HG03439 (cell line): Measurements from ENCODE around the gene TEPSIN.

Experiments
- ATAC-seq: cut with Tn5 transposase; IDR thresholded peaks from one replicate; pipeline ENCODE4 v1.9.1; 2021; ENCODE audit warnings: mild to moderate bottlenecking, moderate library complexity; ENCODE audit not compliant: unreplicated experiment

Gene TEPSIN

DNA sequence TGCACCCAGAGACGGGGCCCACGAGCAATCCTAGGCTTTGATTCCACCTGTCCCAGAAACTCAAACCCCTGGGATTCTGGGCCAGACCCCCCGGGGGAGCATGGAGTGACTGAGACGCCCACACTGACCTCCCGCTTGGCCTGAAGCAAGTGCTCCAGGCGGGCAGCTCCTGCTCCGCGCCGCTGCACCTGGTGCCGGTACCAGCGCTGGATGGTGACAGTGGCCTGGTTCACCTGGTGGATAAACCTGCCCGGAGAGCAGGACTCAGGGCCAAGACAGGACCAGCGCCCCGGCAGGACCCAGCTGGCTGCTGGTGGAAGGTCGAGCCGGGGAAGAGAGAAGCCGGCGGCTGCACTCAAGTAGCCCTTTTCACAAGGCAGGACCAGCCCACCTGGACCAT lies 38.7 kb downstream of the TEPSIN start:
- no peak for ATAC-seq

DNA sequence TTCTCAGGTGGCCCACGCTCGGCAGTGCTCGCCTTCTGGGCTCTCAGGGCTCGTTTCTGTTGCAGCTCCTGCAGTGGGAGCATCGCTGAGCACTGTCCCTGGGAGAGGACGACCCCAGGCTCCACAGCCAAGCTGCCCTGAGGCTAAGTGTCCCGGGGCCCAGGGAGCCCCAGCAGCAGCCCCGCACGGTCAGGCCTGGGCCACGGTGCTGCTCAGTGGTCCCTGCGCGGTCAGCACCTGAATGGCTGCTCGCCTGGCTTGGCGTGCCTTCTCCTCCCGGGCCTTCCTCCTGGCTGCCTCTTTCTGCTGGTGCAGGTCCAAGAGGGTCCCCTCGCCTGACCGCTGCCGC lies 39.4 kb downstream of the TEPSIN start:
- ATAC-seq: no peak

DNA sequence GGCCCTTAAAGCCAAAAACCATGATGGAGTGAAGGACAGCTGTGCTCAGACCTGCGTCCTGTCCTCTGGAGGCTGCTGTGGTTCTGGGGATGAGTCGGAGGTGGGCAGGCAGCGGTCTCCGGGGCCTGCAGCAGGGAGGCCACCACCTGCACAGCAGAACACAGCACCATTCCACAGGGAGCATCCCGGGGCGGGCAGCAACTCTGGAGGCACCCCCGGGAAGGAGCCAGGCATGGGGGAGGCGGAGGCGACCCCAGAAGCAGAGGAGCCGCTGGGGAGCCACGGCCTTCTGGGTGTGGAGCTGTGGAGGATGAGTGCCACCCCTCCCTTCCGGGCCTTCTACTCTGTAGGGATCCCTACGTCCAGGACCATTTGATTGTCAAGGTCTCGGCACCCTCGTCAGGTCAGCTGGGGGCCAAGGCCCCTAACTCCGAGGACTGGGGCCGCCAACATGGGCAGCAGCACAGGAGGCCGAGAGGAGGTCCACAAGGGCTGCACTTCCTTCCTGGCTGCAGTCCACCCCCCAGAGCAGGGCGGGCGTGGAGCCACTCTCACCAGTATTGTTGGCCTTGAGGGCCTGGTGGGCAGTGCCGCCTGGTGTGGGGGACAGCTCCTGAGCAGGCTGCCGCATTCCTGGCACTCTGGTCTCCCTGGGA lies 39.9 kb downstream of the TEPSIN start:
- no peak for ATAC-seq

DNA sequence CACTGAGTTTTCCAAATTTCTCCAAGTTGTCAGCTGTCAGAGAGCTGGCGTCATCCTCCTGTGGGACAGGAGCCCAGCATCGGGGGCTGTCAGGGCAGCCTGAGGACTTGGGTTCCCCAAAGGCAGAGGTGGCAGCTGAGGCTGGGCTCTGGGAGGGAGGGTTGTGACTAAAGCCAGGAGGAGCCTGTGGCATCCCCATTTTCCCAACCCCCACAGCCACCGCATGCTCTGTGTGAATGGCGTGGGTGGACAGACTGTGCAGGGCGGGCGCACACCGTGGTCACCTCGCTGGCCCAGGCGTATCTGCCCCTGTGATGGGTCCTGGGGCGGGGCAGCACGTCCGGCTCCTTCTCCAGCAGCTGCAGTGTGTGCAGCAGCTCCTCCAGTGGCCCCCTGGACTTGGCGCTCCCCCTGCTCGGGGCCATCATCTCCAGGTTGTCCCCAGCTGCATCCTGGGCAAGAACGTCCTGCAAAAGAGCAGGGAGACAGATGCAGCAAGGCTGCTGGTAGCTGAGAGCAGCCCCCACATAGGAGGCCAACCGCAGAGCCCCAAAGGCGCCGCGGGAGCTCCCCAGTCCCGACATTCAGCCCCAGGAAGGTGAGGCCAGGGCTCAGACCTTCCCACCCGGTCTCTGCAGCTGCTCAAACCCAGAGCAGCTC lies 40.9 kb downstream of the TEPSIN start:
- ATAC-seq: no peak

DNA sequence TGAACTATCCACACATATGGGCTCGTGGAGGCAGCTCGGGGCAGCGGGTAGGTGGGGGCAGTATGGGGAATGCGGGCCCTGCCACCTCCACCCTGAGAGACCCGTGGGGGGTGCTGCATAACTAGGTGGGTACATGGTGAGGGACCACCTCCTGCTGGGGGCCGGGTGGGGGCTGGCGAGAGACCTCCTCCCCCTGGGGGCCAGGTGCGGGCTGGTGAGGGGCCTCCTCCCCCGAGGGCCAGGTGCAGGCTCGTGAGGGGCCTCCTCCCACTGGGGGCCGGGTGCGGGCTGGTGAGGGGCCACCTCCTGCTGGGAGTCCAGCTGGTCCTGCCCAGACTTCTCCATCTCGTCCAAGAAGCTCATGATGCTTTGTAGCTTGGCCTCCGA lies 41.5 kb downstream of the TEPSIN start:
- ATAC-seq: no peak

DNA sequence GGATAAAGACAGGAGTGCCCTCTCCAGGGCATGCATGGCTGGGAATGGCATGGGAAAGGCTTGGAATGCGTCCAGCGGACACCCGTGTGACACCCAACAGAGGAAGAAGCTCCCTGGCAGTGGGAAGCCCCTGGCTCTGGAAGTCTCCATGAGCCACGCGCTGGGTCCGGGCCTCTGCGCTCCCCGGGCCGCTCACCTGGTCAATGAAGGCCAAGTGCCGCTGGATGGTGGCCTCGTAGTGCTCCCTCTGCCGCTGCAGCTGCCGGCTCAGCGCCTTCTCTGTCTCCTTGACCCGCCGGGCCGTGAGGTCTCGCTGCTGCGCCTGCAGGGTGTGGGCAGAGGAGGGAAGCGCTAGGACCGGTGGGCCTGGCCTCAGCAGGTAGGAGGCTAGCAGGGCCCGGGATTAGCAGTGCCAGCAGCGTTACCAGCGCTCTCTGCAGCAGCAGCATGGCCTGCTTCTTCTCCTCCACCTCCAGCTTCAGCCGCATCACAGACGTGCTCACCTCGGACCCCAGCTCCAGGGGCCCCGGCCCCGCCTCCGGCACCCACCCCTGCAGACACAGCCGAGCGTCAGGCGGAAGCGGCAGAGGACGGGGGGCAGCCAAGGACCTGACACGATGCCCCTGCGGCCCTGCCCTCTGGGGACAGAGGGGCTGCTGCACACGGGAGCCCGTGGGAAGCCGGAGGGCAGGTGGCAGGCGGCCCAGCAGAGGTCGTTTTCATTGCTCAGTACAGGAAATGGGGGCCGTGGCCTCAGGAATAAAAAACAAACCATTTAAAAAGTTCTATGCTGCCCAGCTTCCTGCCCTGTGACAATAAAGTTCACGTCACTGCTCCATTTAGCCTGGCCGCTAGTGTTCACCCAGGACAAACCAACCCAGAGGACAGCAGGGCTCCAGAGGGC lies 42.1 kb downstream of the TEPSIN start:
- no peak for ATAC-seq

DNA sequence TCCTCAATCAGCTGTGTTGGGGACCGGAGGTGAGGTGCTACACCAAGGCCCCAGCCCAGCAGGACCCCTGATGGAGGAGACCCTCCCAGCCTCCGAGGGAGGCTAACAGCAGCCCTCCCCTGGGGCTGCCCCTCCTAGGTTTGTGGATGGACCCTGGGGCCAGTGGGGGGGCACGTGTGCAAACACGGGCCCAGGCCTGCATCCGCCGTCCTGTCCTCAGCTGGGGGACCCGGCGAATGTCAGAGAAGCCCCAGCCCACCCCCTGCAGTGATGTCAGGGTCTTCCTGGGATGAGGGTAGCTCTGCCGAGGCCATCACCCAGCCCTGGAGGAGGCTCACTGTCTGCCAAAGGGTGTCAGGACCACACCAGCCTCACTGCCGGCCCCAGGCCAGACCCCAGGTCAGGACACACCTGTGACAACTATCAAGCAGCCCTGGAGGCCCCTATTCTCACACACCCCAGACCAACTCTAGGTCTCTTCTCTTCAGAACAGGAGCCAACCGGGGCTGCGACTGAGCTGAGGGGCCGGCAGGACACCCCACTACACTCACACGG lies 42.8 kb downstream of the TEPSIN start:
- no peak for ATAC-seq

DNA sequence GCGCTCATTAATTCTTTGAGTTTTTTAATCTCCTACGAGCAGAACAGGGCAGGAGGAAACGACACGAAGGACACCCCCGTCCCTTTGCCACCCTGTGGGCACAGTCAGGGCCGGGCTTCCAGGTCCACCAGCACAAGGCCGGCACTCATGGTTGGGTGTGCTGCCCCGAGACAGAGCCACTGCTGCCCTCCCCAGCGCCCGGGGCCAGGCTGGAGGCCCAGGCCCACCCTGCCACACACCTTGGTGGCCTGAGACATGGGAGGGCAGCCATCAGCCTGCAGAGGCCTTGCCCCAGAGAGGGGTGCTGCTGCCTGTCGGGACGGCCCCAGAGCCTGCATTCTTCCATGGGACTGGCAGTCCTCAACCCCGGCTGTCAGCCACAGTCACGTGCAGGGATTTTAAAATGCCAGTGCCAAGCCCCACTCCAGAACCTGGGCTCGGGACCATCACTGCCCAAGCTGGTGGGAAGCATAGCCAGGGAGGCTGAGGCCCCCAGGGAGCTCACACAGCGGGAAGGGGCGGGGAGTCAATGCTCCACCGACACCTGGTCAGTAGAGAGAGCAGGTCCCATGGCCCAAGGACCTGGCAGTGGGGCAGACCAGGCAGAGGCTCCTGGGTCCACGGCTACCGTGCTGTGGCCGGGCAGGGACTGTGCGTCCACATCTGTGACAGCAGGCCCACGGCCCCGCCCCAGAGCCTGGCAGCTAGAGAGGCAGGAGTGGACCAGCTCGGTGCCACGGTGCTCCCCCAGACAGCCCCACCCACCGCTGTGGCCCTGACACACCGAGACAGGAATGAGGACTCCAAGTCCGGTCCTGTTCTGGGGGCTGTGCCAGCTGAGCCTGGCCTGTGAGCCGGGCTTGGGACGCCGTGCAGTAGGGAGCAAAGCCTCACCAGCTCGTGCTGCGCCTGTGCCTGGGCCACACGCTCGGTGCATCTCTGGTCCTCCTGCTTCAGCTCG lies 43.6 kb downstream of the TEPSIN start:
- ATAC-seq: no peak

DNA sequence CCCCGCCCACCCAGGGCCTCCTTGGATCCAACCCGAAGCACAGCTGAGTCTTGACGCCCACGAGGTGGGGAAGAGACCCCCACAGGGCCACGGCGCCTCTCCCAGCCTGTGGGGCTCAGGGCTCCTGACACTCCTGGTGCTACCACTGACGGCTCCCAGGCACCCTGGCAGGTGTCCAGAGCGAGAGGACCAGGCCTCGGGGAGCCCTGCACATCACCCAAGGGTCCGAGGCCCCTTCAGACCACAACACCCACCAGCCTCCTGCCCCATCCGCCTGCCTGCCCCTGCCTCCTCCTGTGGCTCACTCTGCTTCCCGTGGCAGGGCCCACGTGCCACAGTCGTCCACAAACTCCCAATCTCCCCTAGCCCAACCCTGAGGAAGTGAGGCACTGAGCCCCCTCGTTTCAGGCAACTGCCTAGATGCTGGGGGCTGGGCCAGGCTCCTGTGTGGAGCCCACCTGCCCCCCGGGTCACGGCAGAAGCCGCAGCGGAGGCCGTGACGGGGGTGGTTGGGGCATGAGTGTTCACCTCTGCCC lies 44.6 kb downstream of the TEPSIN start:
- no peak for ATAC-seq

DNA sequence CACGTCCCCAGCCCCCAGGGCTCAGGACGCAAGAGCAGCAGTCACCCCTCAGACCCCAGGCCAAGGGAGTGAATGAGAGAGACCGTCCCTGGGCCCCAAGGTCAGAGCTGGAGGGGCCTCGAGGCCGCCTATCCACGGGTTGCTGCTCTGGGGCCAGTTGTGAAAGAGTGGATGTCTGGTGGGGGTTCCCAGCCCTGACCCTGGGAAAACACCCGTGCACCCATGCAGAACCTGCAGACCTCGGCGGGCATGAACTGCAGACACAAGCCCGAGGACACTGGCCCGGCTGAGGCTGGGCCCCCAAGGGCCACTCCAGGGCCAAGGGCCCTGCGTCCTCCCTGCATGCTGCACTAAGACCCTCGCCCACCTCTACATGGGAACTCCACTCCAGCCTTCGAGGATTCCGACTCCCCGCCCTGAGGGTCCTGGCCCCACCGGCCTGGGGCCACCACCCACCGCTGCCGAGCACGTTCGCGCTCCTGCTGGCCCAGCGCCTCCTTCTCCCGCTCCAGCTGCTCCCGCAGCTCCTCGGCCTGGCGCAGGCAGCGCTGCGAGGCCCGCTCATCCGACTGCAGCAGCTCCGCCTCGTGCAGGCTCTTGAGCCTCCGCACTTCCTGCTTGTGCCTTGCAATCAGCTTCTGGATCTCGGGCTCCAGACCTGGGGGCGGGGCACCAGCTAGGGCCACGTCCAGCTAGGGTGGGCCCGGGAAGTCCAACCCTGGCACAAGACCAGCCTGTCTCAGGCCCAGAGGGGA lies 45.2 kb downstream of the TEPSIN start:
- ATAC-seq: no peak

DNA sequence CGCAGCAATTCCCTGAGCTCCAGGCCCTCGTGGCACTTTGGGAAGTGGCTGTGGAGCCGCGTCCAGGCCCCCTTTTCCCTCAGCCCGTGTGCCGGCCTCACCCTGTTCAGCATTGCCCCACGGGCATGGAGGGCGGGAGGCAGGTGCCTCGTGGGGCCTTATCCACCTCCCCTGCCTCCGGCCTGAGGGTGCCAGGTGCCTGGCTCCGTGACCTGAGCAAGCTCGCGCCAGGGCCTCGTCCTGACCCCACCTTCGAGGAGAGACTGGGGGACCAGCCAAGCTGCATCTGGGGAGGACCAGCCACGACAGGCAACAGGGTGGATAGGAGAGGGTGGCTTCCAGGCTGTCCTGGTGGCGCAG lies 45.8 kb downstream of the TEPSIN start:
- ATAC-seq: no peak

DNA sequence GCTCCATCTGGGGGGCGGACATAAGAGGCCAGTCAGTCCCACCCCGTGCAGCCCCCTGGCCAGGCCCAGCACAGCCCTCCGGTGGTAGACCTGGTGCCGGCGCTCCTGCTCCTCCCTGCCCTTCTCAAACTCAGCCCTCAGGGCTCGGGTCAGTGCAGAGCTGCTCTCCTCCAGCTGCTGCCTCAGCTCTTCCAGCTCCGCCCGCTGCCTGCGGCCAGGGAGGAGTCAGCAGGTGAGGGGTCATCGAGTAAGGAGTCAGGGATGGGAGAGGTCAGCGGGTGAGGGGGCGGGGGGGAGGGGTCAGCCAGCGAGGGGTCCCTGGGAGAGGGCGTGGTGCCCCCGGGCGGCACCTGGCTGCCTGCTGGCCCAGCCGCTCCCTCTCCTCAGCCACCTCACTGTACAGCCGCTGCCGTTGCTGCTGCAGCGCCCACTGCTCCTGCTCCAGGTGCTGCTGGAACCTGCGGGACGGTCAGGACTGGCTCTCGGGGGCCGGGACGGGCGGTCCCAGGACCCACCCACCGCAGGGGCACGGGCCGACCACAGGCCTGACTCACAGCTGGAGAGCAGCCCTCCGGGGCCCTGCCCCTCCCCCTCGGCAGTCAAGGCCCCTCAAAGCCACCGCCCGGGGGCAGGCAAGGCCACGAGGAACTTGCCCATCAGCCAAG lies 46.3 kb downstream of the TEPSIN start:
- ATAC-seq: no peak

DNA sequence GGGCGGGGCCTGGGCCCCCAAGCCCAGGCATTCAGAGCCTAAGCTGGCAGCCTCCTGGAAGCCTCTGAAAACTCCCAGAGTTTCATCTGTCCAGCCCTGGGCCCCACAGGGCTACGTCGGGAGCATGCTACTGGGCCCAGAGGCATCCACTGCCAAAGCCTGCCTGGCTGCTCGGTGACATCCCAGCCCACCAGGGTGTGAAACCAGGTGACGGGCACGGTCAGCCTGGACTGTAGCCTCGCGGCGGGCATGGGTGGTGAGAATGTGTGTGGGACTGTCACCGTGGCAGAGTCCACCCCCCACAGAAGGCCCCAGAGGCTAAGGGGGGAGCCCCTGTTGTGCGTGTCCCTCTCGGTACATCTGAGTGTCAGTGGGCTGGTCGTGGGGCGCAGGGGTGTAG lies 47.2 kb downstream of the TEPSIN start:
- no peak for ATAC-seq

DNA sequence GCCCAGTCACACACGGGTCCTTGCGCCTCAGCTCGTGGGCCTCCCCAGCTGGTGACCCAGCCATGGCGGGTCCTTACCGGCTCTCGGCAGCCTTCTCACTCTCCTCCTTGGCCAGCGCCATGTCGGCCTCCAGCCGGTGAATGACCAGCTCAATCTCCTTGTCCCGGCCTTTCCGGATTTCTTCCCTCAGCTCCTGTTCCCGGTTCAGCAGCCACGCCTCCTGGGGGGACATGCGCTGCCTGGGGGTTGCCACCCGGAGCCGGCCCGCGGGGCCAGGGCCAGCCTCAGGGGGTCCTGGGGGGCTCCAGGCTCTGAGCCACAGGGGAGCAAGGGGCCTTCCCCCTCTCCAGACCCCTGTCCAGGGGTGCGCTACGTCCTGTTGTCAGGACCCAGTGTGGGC lies 47.7 kb downstream of the TEPSIN start:
- ATAC-seq: no peak

DNA sequence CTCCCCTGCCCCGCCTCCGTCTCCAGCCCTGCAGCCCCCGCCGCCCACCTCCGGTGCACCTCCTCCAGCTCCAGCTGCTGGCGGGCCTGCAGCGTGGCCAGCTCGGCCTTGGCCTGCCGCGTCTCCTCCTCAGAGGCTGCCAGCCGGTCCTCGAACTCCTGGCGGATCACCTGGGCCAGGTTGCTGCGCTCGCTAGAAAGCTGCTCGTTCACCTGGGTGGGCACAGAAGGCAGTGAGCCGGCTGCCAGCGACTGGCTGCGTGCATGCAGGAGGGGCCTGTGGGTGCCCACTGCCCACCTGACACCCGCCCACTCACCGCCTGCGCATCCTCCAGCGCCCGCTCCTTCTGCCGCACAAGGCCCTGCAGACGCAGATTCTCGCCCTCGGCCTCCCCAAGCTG lies 48.3 kb downstream of the TEPSIN start:
- ATAC-seq: no peak

DNA sequence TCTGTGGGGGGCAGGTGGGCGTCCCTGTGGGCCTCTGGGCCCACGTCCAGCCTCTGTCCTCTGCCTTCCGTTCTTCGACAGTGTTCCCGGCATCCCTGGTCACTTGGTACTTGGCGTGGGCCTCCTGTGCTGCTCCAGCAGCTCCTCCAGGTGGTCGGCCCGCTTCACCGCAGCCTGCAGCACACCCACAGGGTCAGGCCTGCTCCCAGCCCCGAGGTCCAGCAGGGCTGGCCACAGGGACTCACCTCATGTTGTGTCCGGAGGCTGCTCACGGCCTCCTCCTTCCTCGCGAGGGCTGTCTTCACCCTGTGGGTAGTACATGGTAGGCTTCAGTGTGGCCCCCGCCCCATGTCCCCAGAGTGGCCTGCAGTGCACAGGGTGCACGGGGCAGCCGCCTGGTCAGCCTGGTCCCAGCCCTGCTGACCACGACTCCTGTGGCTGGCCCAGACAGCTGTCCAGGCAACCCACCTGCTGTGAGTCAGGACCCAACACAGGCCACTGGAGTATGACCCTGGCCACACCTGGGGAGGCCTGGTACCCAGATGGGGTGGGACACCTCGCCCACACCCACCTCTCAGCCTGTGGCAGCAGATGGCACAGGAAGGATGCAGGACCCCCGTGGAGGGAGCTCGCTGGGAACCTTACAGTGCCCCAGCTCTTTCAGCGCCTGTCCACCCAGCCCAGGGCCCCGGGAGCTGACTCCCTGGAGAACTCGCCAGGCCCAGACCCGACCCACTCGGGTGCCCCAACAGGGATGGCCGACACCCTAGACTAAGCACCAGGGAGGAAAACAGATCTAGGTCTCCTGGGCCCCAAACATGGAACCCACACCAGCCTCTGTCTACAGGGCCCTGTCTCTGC lies 49.0 kb downstream of the TEPSIN start:
- ATAC-seq: no peak

DNA sequence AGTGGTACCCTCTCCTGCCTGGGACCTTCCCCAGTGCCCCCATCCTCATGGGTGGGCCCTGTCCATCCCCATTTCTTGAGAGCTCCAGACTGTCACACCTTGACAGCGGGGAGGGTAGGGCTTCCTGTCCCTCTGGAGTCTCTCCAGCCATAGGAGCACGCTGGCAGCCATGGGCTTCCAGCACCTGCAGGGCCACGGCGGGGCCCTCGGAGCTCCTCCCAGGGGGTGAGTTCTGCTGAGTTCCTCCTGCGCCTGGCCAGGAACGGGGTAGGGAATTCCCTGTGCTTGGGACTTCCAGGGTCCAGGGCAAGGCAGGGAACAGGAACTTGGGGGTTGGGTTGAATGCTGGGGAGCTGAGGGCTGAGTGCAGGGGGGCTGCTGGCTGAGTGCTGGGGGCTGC lies 49.8 kb downstream of the TEPSIN start:
- no peak for ATAC-seq

DNA sequence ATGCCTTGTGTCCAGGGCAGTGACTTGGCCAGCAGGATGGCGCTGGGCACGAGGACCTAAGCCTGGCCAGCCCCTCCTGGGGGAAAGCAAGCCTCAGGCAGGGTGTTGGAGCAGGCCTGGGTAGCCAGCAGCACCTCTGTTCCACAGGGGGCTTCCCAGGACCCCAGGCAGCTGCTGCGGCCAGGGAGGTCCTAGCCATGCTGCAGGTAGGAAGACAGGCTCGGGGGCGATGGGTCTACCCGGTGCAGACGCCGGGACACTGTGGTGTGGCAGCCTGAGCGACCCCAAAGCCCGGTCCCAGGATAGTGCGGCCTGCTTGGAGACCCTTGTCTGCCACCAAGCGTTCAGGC lies 50.4 kb downstream of the TEPSIN start:
- ATAC-seq: no peak
